MCF 10A (cell line): ENCODE measurements around the gene CHEK2. TPM values are rescaled to one million over a fixed set of nuclear protein-coding genes. Genes with fewer than 3 reads are reported as not detected.

Source experiments
- BruUV-seq: library from RNA; stranded (reverse); fragments of 400-500 nt; replicated peaks from 2 replicates; lab custom pipeline; 2021; lab: Mats Ljungman, UMichigan
- CTCF ChIA-PET: fragments of 300-600 bp; sonication (Branson Sonifier 250); formaldehyde crosslinking; extraction: SDS; loops from one replicate; lab custom pipeline; 2021; ENCODE audit warnings: antibody characterized with exemption, inconsistent platforms; lab: Yijun Ruan, JAX
- POLR2A ChIA-PET: fragments of 300-600, 350-650 bp; sonication (Branson Sonifier 250); formaldehyde crosslinking; extraction: SDS; loops from one replicate; lab custom pipeline; 2020; ENCODE audit warnings: antibody characterized with exemption, inconsistent platforms; lab: Yijun Ruan, JAX
- DNase-seq: peaks from one replicate; pipeline ENCODE4 v3.0.0-alpha.2; 2018; ENCODE audit not compliant: unreplicated experiment
- H3K27ac Mint-ChIP-seq: one replicate; pipeline ENCODE4 v1.8.0; 2022; ENCODE audit warnings: mild to moderate bottlenecking, low read depth, mixed read lengths; ENCODE audit not compliant: unreplicated experiment
- H3K27me3 Mint-ChIP-seq: one replicate; pipeline ENCODE4 v1.8.0; 2022; ENCODE audit warnings: mixed read lengths; ENCODE audit not compliant: insufficient read depth, unreplicated experiment
- H3K36me3 Mint-ChIP-seq: one replicate; pipeline ENCODE4 v1.8.0; 2022; ENCODE audit warnings: mild to moderate bottlenecking, moderate library complexity, mixed read lengths; ENCODE audit not compliant: insufficient read depth, unreplicated experiment
- H3K4me1 Mint-ChIP-seq: one replicate; pipeline ENCODE4 v1.8.0; 2022; ENCODE audit warnings: mixed read lengths; ENCODE audit not compliant: insufficient read depth, unreplicated experiment
- H3K4me3 Mint-ChIP-seq: one replicate; pipeline ENCODE4 v1.8.0; 2022; ENCODE audit warnings: mild to moderate bottlenecking, moderate library complexity, mixed read lengths; ENCODE audit not compliant: unreplicated experiment
- H3K9me3 Mint-ChIP-seq: one replicate; pipeline ENCODE4 v1.8.0; 2022; ENCODE audit warnings: mixed read lengths; ENCODE audit not compliant: unreplicated experiment
- CTCF ChIP-seq: fragments of 200-600 bp; IDR thresholded peaks from one replicate; pipeline ENCODE4 v1.8.0; 2022; ENCODE audit warnings: antibody characterized with exemption, mild to moderate bottlenecking; ENCODE audit not compliant: unreplicated experiment
- intact Hi-C: fragments of 100-400 bp; cut with micrococcal nuclease; formaldehyde crosslinking; loops from 2 replicates; pipeline ENCODE4 v1.14.1; 2022
- total RNA-seq: library from RNA; stranded (reverse); gene quantifications from 2 replicates; pipeline ENCODE4 v1.2.3, GENCODE V29; 2022

The CHEK2 gene
- total RNA-seq, 1 experiment from 2014 or later, result 18.8 TPM

- no peak for TF ChIP-seq CTCF
- ChIA-PET CTCF (interaction anchor here (0.6 to 1.3 kb wide), 6 partner anchors 10 to 1292 kb away, joined by 3 to 5 read pairs (median 3); partner anchors contain the start of gene CCDC117), POLR2A (interaction anchor here (0.7 to 6.3 kb wide), 4 partner anchors 10 to 176 kb away, joined by 3 to 61 read pairs (median 3); partner anchors contain the start of genes CHEK2 and XBP1)
- Mint-ChIP-seq H3K27ac (no peak overlapping the region), H3K36me3 (peaks cover 90% of the 10 kb centered on the region), H3K27me3 (no peaks in the 10 kb centered on the region), H3K4me1 (no peaks in the 10 kb centered on the region), H3K9me3 (no peaks in the 10 kb centered on the region), H3K4me3 (no peak overlapping the region)
- DNase-seq, result no peak
- intact Hi-C loops, result no loop called here
- BruUV-seq, result no TSS peak
Measured at GRCh38 chr22:28783786-28784671, 42.4 kb upstream of the CHEK2 start.

GRCh38 chr22:28780296-28780695 lies 38.7 kb upstream of the CHEK2 start:
- no peak overlapping the region for H3K27ac Mint-ChIP-seq
- no TSS peak for BruUV-seq
- DNase-seq, result no peak
- TF ChIP-seq CTCF, result no peak
- no peaks in the 10 kb centered on the region for H3K27me3 Mint-ChIP-seq
- intact Hi-C loops, result no loop called here
- no peak overlapping the region for H3K4me3 Mint-ChIP-seq
- ChIA-PET POLR2A (interaction anchor here (1.0 kb wide), 2 partner anchors 19 to 20 kb away, joined by 4 read pairs; partner anchors contain the start of gene XBP1), CTCF (no interaction called here)
- no peaks in the 10 kb centered on the region for H3K4me1 Mint-ChIP-seq
- H3K36me3 Mint-ChIP-seq, result peaks cover 88% of the 10 kb centered on the region
- no peaks in the 10 kb centered on the region for H3K9me3 Mint-ChIP-seq

GRCh38 chr22:28779833-28780232 lies 38.2 kb upstream of the CHEK2 start:
- no peak for TF ChIP-seq CTCF
- peaks cover 88% of the 10 kb centered on the region for H3K36me3 Mint-ChIP-seq
- no peaks in the 10 kb centered on the region for H3K9me3 Mint-ChIP-seq
- intact Hi-C loops, result no loop called here
- H3K27ac Mint-ChIP-seq, result no peak overlapping the region
- no peak overlapping the region for H3K4me3 Mint-ChIP-seq
- ChIA-PET POLR2A (interaction anchor here (1.0 to 1.2 kb wide), 2 partner anchors 19 to 21 kb away, joined by 3 to 5 read pairs; partner anchors contain the start of gene XBP1), CTCF (interaction anchor here (0.7 kb wide), 1 partner anchor 179 kb away, joined by 3 read pairs; no protein-coding TSS in a partner anchor)
- DNase-seq, result no peak
- peaks cover under 1% of the 10 kb centered on the region for H3K4me1 Mint-ChIP-seq
- no peaks in the 10 kb centered on the region for H3K27me3 Mint-ChIP-seq
- BruUV-seq, result no TSS peak

- Mint-ChIP-seq H3K27ac (no peak overlapping the region), H3K36me3 (peaks cover 67% of the 10 kb centered on the region), H3K4me1 (peaks cover 10% of the 10 kb centered on the region), H3K27me3 (no peaks in the 10 kb centered on the region), H3K4me3 (peak overlapping the region; percentile 88), H3K9me3 (no peaks in the 10 kb centered on the region)
- no TSS peak for BruUV-seq
- DNase-seq, result no peak
- ChIA-PET CTCF (interaction anchor here (0.6 to 1.5 kb wide), 4 partner anchors 9 to 813 kb away, joined by 3 to 5 read pairs (median 3); no protein-coding TSS in a partner anchor), POLR2A (interaction anchor here (1.0 to 5.8 kb wide), 4 partner anchors 10 to 29 kb away, joined by 3 to 74 read pairs (median 5); partner anchors contain the start of gene XBP1)
- intact Hi-C loops, result no loop called here
- no peak for TF ChIP-seq CTCF
Measured at GRCh38 chr22:28774378-28774777, 32.8 kb upstream of the CHEK2 start.
